Measurements from ENCODE around the gene CCND3.

GRCh38 chr6:41955412-41955811 is 13.8 kb upstream of the CCND3 start:
- no peak for TF ChIP-seq POLR2A (IDR thresholded peaks at IDR 0.05)
- TF ChIP-seq CTCF (IDR thresholded peaks at IDR 0.05), result no peak

Measured in adrenal gland (tissue), 5 donors.